Body of pancreas (tissue), 4 donors: ENCODE data around the gene NUP98. TPM values are rescaled to one million over a fixed set of nuclear protein-coding genes. Genes with fewer than 3 reads are reported as not detected.

Source experiments
- ATAC-seq: fragments of 150-250 bp; one replicate; pipeline ENCODE4 v1.9.1; 2016
- DNase-seq, 4 donors: peaks; one replicate each; pipeline ENCODE4 v3.0.0-alpha.2; 2019
- H3K27ac ChIP-seq, 4 donors: fragments of 200-600 bp; sonication (generic); 1 replicate in 3 of 4; 2 replicates in 1 of 4; pipeline versions ENCODE4 v1.5.1 to v1.6.1; 2016 to 2019; ENCODE audit warnings: mild to moderate bottlenecking in 1 of 4, mixed read lengths in 1 of 4, moderate library complexity in 1 of 4
- H3K27me3 ChIP-seq, 2 donors: fragments of 200-600 bp; sonication (generic); one replicate each; pipeline ENCODE4 v1.6.0; 2016; ENCODE audit warnings: mild to moderate bottlenecking in 1 of 2
- H3K36me3 ChIP-seq, 2 donors: fragments of 200-600 bp; sonication (generic); replicated peaks in 1 of 2; 2 replicates each; pipeline ENCODE4 v1.5.1; 2016; ENCODE audit warnings: low read depth in 2 of 2; ENCODE audit not compliant: insufficient read depth in 1 of 2
- H3K4me1 ChIP-seq: fragments of 200-600 bp; sonication (generic); one replicate; pipeline ENCODE4 v1.6.0; 2016
- H3K4me3 ChIP-seq, 2 donors: fragments of 200-600 bp; sonication (generic); 1 replicate in 1 of 2; 2 replicates in 1 of 2; pipeline ENCODE4 v1.5.1; 2016 to 2019
- H3K9me3 ChIP-seq, 3 donors: fragments of 200-600 bp; sonication (generic); 1 replicate in 2 of 3; 2 replicates in 1 of 3; pipeline ENCODE4 v1.5.1; 2016
- POLR2A ChIP-seq, 3 donors: fragments of 450-650 bp; IDR thresholded peaks; one replicate each; pipeline ENCODE4 v1.6.1; 2016; ENCODE audit warnings: antibody characterized with exemption in 3 of 3, mild to moderate bottlenecking in 2 of 3
- WGBS, 2 donors: methylation state at CpG; one replicate each; pipeline ENCODE4 v1.1.5; 2017; 5-methylcytosine and 5-hydroxymethylcytosine counted together
- intact Hi-C: fragments of 100-400 bp; cut with DNase I; formaldehyde crosslinking; loops from one replicate; pipeline ENCODE4 v1.15.1; 2023
- total RNA-seq, 2 donors: library from RNA; depleted of rRNA; stranded (reverse); fragments of >200 nt; gene quantifications; one replicate each; pipeline ENCODE4 v1.1.0, GENCODE V29; 2016
- TF ChIP-seq, protein P1 (sequence below), 7 experiments: fragments of 450-650 bp in 4 of 7; fragments of 200-600 bp in 3 of 7; sonication (generic) in 3 of 7; IDR thresholded peaks; one replicate each; pipeline ENCODE4 v1.5.1; 2016 to 2019; ENCODE audit warnings: antibody characterized with exemption in 7 of 7

Gene NUP98
- total RNA-seq, 2 donors from 2014 or later: 37.9 to 62.0 TPM

DNA sequence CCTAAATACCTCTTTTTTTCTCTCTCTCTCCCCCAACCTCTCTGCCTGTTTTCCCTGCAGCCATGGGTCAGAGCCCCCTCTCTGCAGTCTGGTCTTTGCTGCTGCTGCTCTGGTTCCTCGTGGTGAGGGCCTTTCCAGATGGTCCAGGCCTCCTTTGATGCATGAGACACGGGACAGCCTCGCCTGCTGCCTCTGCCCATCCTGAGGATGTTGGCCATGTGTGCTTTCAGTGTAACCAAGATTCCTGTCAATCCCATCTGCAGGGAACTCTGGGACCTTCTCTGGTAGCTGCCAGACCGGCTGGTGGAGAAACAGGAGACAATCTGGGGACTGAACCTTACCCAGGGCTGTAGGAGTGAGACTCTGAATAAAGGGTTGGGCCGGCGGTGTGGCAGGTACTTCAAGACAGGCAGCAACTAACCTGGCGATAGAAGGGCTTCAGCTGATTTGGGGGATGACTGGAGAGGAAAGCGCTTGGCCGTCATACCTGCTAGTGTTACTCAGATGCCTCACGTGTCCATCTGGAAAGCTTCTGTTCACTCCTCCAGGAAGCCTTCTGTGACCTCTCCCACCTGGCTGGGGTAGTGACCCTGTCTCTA is 133.2 kb downstream of the NUP98 start:
- TF ChIP-seq, protein P1, sequence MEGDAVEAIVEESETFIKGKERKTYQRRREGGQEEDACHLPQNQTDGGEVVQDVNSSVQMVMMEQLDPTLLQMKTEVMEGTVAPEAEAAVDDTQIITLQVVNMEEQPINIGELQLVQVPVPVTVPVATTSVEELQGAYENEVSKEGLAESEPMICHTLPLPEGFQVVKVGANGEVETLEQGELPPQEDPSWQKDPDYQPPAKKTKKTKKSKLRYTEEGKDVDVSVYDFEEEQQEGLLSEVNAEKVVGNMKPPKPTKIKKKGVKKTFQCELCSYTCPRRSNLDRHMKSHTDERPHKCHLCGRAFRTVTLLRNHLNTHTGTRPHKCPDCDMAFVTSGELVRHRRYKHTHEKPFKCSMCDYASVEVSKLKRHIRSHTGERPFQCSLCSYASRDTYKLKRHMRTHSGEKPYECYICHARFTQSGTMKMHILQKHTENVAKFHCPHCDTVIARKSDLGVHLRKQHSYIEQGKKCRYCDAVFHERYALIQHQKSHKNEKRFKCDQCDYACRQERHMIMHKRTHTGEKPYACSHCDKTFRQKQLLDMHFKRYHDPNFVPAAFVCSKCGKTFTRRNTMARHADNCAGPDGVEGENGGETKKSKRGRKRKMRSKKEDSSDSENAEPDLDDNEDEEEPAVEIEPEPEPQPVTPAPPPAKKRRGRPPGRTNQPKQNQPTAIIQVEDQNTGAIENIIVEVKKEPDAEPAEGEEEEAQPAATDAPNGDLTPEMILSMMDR (IDR thresholded peaks at IDR 0.05): no peak
- no peak for TF ChIP-seq POLR2A (IDR thresholded peaks at IDR 0.05)
- Histone ChIP-seq H3K4me1 (no peaks in the 10 kb centered on the region), H3K27me3 (no peaks in the 10 kb centered on the region), H3K9me3 (no peaks in the 10 kb centered on the region), H3K4me3 (no peak overlapping the region), H3K36me3 (no peaks in the 10 kb centered on the region), H3K27ac (no peak overlapping the region)
- intact Hi-C loops: no loop called here
- DNase-seq: no peak
- no peak for ATAC-seq
- WGBS, 2 donors: 80 to 85% methylated on average over 10 of the region's 10 CpGs

DNA sequence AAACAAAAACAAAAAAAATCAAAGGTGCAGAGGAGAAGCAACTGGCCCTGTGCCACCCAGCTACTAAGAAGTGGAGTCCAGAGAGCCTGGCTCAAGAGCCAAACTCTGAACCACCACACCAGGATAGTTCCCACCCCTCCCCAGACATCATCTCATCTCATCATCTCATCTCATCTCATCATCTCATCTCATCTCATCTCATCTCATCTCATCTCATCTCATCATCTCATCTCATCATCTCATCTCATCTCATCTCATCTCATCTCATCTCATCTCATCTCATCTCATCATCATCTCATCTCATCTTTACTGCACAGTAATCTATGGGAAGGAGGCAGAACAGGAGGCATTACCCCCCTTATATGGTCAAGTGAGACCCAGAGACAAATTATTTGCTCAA is 134.5 kb downstream of the NUP98 start:
- H3K4me3 ChIP-seq: no peak overlapping the region
- TF ChIP-seq, protein P1 (IDR thresholded peaks at IDR 0.05): no peak
- TF ChIP-seq POLR2A (IDR thresholded peaks at IDR 0.05): no peak
- no peaks in the 10 kb centered on the region for H3K9me3 ChIP-seq
- no peaks in the 10 kb centered on the region for H3K27me3 ChIP-seq
- no peaks in the 10 kb centered on the region for H3K36me3 ChIP-seq
- no peak overlapping the region for H3K27ac ChIP-seq
- DNase-seq (no peak), ATAC-seq (no peak)
- H3K4me1 ChIP-seq: no peaks in the 10 kb centered on the region
- intact Hi-C loops: no loop called here

DNA sequence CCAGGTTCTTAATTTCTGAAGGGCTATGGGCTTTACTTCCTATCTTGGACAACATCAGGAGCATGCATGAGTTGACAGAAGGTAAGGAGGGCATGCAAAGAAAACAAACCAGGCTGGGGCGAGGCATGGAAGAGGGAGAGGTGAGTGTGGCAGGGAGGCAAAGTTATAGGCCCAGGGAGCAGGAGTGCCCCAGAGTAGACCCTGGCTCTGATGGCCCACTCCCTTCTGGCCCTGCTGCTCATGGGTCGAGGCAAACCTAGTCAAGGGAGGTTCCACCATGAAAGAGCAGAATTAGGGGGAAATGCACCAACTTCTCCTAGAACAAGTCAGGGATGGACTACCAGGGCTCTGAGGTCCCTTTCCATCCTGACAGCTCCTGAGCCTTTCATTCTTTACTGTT is 136.4 kb downstream of the NUP98 start:
- Histone ChIP-seq H3K27me3 (no peaks in the 10 kb centered on the region), H3K4me3 (no peak overlapping the region), H3K36me3 (no peaks in the 10 kb centered on the region), H3K9me3 (no peaks in the 10 kb centered on the region), H3K4me1 (no peaks in the 10 kb centered on the region), H3K27ac (no peak overlapping the region)
- WGBS, 2 donors: 86 to 100% methylated on average over 2 of the region's 2 CpGs
- no peak for TF ChIP-seq POLR2A (IDR thresholded peaks at IDR 0.05)
- TF ChIP-seq, protein P1 (IDR thresholded peaks at IDR 0.05): no peak
- DNase-seq (peak in 1 of 4 donors; percentile 2), ATAC-seq (no peak)
- intact Hi-C loops: no loop called here

DNA sequence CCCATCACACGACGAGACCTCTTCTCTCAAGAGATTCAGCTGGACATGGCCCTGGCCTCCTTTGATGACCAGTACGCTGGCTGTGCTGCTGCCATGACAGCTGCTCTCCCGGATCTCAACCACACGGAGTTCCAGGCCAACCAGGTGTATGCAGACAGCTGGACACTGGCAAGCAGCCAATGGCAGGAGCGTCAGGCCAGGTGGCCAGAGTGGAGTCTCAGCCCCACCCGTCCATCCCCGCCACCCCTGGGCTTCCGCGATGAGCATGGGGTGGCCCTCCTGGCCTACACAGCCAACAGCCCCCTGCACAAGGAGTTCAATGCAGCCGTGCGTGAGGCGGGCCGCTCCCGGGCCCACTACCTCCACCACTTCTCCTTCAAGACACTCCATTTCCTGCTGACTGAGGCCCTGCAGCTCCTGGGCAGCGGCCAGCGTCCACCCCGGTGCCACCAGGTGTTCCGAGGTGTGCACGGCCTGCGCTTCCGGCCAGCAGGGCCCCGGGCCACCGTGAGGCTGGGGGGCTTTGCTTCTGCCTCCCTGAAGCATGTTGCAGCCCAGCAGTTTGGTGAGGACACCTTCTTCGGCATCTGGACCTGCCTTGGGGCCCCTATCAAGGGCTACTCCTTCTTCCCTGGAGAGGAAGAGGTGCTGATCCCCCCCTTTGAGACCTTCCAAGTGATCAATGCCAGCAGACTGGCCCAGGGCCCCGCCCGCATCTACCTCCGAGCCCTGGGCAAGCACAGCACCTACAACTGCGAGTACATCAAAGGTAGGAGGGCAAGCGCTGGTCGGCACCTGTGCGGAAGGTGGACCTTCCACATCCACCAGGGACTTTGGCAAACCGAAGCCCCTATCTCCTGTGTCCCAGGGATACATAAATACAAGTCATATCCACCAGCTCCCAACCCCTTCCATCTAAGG is 137.5 kb downstream of the NUP98 start:
- no peaks in the 10 kb centered on the region for H3K4me1 ChIP-seq
- TF ChIP-seq, protein P1 (IDR thresholded peaks at IDR 0.05): no peak
- no peak for TF ChIP-seq POLR2A (IDR thresholded peaks at IDR 0.05)
- no peak overlapping the region for H3K4me3 ChIP-seq
- intact Hi-C loops: no loop called here
- WGBS, 2 donors: 85 to 93% methylated on average over 11 to 33 of the region's 33 CpGs
- H3K36me3 ChIP-seq: no peaks in the 10 kb centered on the region
- DNase-seq: peak; percentile 26 to 61 (median 42)
- no peak for ATAC-seq
- no peak overlapping the region for H3K27ac ChIP-seq
- no peaks in the 10 kb centered on the region for H3K9me3 ChIP-seq
- H3K27me3 ChIP-seq: no peaks in the 10 kb centered on the region
